ENCODE results near the gene LRTM2. TPM values are rescaled to one million over a fixed set of nuclear protein-coding genes. Genes with fewer than 3 reads are reported as not detected.

LRTM2 gene
- total RNA-seq, 2 experiments from 2014 or later: 0.11 TPM; not detected in 1

DNA sequence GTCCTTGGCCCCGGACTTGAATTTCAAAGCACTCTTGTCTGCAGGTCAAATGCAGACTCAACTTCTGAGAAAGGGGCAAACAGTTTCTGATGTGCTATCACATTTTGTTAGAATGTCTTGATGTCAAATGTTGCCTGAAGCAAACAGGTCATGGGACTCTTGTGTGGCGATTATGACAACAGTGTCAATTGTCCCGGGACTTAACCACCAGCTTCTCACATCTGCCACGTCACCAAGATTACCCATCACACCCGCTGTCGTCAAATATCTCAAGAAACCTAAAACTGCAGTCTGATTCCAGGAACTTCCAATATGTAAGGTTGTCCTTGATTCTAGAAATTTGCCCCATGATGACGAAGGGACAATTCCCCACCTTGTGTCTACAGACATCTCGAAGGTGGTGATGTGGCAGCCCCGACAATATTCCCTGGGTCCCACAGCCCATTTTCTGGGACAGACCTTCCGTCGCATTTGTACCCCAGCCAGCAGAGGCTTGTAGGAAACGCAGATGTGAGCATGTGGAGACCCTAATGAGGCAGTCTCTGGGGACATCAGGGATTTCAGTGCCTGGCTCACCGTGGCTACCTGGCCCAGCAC is 21.3 kb downstream of the LRTM2 start:
- Histone ChIP-seq H3K27ac (ENCODE audit: low read depth in 1 of 2, low read length in 2 of 2) (no peak overlapping the region), H3K9me3 (ENCODE audit: control insufficient read depth in 1 of 2, insufficient read depth in 1 of 2, low read length in 2 of 2) (peaks cover 0 to 5% of the 10 kb centered on the region in 2 experiments), H3K4me3 (ENCODE audit: low read length) (no peak overlapping the region), H3K27me3 (ENCODE audit: control insufficient read depth in 1 of 2, insufficient read depth in 2 of 2, low read length in 2 of 2) (no peaks in the 10 kb centered on the region), H3K36me3 (ENCODE audit: insufficient read depth, low read length) (no peaks in the 10 kb centered on the region), H3K4me1 (ENCODE audit: insufficient read depth, low read length) (no peaks in the 10 kb centered on the region)
- Mint-ChIP-seq H3K27ac (no peak overlapping the region), H3K4me3 (no peak overlapping the region), H3K9me3 (no peaks in the 10 kb centered on the region), H3K4me1 (ENCODE audit: low read depth) (no peaks in the 10 kb centered on the region), H3K36me3 (ENCODE audit: low read depth) (no peaks in the 10 kb centered on the region), H3K27me3 (peaks cover 4% of the 10 kb centered on the region)
- peak in 2 of 14 experiments; percentile 11 to 12 for DNase-seq
- intact Hi-C loops (cut with DNase I, micrococcal nuclease): no loop called here
- POLR2A ChIA-PET: no interaction called here
- no peak for ATAC-seq (ENCODE audit: poor library complexity)
- CTCF ChIA-PET: no interaction called here
- TF ChIP-seq, protein P1, sequence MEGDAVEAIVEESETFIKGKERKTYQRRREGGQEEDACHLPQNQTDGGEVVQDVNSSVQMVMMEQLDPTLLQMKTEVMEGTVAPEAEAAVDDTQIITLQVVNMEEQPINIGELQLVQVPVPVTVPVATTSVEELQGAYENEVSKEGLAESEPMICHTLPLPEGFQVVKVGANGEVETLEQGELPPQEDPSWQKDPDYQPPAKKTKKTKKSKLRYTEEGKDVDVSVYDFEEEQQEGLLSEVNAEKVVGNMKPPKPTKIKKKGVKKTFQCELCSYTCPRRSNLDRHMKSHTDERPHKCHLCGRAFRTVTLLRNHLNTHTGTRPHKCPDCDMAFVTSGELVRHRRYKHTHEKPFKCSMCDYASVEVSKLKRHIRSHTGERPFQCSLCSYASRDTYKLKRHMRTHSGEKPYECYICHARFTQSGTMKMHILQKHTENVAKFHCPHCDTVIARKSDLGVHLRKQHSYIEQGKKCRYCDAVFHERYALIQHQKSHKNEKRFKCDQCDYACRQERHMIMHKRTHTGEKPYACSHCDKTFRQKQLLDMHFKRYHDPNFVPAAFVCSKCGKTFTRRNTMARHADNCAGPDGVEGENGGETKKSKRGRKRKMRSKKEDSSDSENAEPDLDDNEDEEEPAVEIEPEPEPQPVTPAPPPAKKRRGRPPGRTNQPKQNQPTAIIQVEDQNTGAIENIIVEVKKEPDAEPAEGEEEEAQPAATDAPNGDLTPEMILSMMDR (IDR thresholded peaks at IDR 0.05): no peak

- ATAC-seq (ENCODE audit: poor library complexity) (no peak), DNase-seq (peak in 3 of 14 experiments; percentile 23 to 30 (median 25))
- Mint-ChIP-seq H3K27ac (no peak overlapping the region), H3K4me1 (ENCODE audit: low read depth) (no peaks in the 10 kb centered on the region), H3K9me3 (no peaks in the 10 kb centered on the region), H3K27me3 (peaks cover 4% of the 10 kb centered on the region), H3K36me3 (ENCODE audit: low read depth) (no peaks in the 10 kb centered on the region), H3K4me3 (no peak overlapping the region)
- H3K27me3 ChIP-seq (ENCODE audit: control insufficient read depth in 1 of 2, insufficient read depth in 2 of 2, low read length in 2 of 2): no peaks in the 10 kb centered on the region
- no peaks in the 10 kb centered on the region for H3K36me3 ChIP-seq (ENCODE audit: insufficient read depth, low read length)
- CTCF ChIA-PET: no interaction called here
- peaks cover 0 to 5% of the 10 kb centered on the region in 2 experiments for H3K9me3 ChIP-seq (ENCODE audit: control insufficient read depth in 1 of 2, insufficient read depth in 1 of 2, low read length in 2 of 2)
- intact Hi-C loops (cut with DNase I, micrococcal nuclease): no loop called here
- H3K4me3 ChIP-seq (ENCODE audit: low read length): no peak overlapping the region
- TF ChIP-seq, protein P1 (IDR thresholded peaks at IDR 0.05): no peak
- no peak overlapping the region for H3K27ac ChIP-seq (ENCODE audit: low read depth in 1 of 2, low read length in 2 of 2)
- H3K4me1 ChIP-seq (ENCODE audit: insufficient read depth, low read length): no peaks in the 10 kb centered on the region
- POLR2A ChIA-PET: no interaction called here
Measured at GRCh38 chr12:1842183-1842904, 22.0 kb downstream of the LRTM2 start.

GRCh38 chr12:1842905-1843640 is 22.7 kb downstream of the LRTM2 start:
- ChIA-PET POLR2A (no interaction called here), CTCF (no interaction called here)
- Mint-ChIP-seq H3K9me3 (no peaks in the 10 kb centered on the region), H3K4me3 (no peak overlapping the region), H3K36me3 (ENCODE audit: low read depth) (no peaks in the 10 kb centered on the region), H3K4me1 (ENCODE audit: low read depth) (no peaks in the 10 kb centered on the region), H3K27me3 (peaks cover 4% of the 10 kb centered on the region), H3K27ac (no peak overlapping the region)
- no peak overlapping the region for H3K27ac ChIP-seq (ENCODE audit: low read depth in 1 of 2, low read length in 2 of 2)
- H3K27me3 ChIP-seq (ENCODE audit: control insufficient read depth in 1 of 2, insufficient read depth in 2 of 2, low read length in 2 of 2): no peaks in the 10 kb centered on the region
- no peak overlapping the region for H3K4me3 ChIP-seq (ENCODE audit: low read length)
- TF ChIP-seq, protein P1 (IDR thresholded peaks at IDR 0.05): no peak
- no peak for ATAC-seq (ENCODE audit: poor library complexity)
- intact Hi-C loops (cut with DNase I, micrococcal nuclease): no loop called here
- H3K9me3 ChIP-seq (ENCODE audit: control insufficient read depth in 1 of 2, insufficient read depth in 1 of 2, low read length in 2 of 2): peaks cover 0 to 5% of the 10 kb centered on the region in 2 experiments
- peak in 1 of 14 experiments; percentile 15 for DNase-seq
- no peaks in the 10 kb centered on the region for H3K4me1 ChIP-seq (ENCODE audit: insufficient read depth, low read length)
- H3K36me3 ChIP-seq (ENCODE audit: insufficient read depth, low read length): no peaks in the 10 kb centered on the region
